GM15510 (cell line): ENCODE results near the gene LRRC23.

Experiments
- POLR2A ChIP-seq: IDR thresholded peaks from 3 replicates; pipeline ENCODE4 v1.6.1; 2011; ENCODE audit warnings: borderline replicate concordance; ENCODE audit not compliant: insufficient read length; ENCODE audit errors: extremely low read depth

LRRC23 gene

DNA sequence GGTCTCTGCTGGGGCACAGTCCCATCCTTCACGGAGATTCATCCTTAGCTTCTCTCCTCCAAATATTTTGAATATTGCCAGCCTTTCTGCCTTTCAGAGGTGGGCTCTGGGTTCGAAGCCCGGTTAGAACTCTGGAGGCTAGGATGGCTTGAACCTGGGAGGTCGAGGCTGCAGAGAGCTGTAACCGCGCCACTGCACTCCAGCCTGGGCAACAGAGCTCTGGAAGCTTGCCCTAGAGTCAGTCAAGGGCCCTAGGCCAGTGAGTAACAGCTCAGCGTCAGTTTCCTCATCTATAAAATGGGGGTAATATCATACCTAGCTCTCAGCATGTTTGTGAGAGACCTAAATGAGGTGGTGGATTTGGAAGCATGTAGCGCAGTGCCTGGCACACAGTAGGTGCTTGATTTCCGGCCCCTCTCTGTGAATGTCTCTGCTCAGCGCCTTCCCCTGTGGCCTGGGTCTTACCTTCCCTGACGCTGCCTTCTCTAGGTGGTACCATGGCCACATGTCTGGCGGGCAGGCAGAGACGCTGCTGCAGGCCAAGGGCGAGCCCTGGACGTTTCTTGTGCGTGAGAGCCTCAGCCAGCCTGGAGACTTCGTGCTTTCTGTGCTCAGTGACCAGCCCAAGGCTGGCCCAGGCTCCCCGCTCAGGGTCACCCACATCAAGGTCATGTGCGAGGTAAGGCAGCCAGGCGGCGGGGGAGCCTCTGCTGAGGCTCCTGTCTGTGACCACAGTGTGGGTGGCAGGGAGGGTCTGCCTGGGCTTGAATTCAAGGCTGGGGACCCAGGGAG lies 49.9 kb downstream of the LRRC23 start:
- no peak for TF ChIP-seq POLR2A

DNA sequence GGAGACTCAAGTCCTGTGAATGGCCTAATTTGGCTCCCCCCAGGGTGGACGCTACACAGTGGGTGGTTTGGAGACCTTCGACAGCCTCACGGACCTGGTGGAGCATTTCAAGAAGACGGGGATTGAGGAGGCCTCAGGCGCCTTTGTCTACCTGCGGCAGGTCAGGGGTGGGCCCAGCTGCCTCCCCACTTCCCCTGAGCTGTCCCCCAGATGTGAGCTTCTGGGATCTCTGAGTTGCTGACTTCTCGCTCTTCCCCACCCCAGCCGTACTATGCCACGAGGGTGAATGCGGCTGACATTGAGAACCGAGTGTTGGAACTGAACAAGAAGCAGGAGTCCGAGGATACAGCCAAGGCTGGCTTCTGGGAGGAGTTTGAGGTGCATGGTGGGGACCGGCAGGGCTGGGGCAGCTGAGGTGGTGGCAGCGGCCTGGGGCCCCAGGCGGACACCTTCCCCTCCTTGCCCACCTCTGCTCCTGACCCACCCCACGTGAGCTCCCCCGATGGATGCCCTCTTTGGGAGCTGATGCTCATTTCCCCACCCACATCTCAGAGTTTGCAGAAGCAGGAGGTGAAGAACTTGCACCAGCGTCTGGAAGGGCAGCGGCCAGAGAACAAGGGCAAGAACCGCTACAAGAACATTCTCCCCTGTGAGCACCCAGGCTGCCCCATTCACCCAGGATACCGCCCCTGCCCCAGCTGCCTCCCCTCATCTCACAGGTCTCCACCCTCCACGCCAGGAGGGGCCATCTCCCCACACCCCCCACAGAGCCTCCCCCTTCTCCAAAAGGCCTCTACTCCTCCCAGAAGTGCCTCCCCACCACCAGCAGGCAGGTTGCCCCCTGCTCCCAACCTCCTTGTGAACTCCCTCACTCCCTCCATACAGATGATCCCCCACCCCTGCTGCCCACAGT lies 50.7 kb downstream of the LRRC23 start:
- TF ChIP-seq POLR2A = no peak

DNA sequence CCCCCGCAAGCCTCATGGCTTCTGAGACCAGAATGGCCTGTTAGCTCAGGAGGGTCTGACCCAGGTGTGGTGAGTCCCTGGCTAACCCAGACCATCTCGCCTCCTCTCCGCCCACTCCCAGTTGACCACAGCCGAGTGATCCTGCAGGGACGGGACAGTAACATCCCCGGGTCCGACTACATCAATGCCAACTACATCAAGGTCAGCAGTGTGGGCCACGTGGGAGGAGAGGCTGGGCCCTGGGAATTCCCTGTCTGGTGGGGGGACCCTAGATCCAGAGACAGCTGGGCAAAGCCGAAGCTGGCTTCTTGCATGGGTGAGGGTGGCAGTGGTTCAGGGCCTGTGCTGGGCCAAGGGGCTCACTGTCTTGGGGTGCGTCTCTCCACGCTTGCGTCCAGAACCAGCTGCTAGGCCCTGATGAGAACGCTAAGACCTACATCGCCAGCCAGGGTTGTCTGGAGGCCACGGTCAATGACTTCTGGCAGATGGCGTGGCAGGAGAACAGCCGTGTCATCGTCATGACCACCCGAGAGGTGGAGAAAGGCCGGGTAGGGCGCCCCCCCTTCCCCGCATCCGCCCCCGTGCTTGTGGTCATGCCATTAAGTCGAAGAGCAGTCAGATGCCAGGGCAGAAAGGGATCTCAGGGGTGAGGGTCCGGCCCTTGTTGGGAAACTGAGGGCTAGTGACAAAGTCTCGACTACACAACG lies 51.6 kb downstream of the LRRC23 start:
- TF ChIP-seq POLR2A = peak; percentile 44

DNA sequence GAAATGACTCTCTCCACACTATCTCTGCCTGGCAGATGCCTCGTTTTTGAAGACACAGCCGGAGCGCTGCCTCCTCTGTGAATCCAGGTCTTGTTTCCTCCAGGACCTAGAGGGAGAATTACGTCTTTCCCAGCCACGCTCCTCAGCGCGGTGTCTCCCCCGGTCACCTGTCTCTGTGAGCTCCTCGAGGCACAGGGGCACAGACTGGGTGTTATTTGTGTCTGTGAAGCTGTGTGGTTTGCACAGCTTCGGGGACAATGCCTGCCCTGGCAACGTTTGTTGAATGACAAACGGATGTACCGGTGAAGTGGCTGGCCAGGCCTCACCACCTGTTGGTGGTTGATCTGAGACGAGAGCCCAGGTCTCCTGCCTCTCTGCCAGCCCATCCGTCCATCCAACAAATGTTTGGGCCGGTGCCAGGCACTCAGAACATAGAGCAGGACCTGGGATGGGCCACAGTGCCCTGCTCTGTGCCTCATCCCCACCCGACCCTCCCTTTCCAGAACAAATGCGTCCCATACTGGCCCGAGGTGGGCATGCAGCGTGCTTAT lies 52.6 kb downstream of the LRRC23 start:
- peak; percentile 5 for TF ChIP-seq POLR2A

DNA sequence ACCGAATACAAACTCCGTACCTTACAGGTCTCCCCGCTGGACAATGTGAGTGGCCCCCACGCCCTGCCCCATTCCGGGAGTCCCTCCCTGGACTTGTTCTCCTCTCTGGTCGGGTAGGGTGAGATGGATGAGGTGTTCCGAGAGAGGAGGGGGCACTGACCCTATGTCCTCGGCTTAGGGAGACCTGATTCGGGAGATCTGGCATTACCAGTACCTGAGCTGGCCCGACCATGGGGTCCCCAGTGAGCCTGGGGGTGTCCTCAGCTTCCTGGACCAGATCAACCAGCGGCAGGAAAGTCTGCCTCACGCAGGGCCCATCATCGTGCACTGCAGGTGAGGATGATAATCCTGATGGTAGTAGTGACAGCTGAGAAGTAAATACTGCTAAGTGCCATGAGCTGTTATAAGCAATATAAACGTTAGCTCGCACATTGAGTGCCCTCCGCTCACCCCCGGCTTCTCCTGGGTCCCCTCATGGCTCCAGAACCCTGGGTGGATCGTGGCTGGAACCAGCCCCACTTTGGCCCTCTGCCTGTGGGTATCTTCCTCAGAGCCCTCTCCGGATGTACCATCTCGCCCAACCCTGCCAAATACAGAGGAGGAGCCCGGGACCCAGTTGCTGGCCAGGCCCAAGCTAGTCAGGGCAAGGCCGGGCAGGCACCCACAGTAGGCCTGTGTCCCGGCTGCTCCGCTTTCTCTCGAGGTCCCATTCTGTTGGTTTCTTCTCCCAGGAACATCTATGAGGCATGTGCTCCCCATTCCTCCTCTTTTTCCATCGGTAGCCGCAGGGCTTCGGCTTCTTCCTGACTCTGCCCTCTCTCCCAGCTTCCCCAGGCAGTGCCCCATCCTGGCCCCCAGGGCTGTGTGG lies 53.4 kb downstream of the LRRC23 start:
- TF ChIP-seq POLR2A = peak; percentile 39

DNA sequence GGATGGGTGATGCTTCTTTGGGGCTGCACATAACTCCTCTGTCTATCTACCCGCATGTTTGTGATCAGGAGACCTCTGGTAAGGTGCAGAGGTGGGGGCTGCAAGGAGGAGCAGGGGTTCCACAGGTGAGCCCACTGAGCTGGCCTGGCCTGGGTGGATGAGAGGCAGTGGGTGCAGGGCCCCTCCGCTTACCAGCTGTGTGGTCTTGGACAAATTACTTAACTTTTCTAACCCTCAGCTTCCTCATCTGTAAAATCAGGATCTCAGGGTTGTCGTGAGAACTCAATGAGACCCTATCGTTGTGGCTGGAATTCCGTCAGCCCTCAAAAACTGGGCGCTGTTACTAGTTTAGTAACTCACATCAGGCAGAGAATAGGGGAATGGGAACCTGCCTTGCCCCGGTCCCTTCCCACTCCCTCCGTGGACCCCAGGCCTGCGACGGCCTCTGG lies 54.0 kb downstream of the LRRC23 start:
- no peak for TF ChIP-seq POLR2A

DNA sequence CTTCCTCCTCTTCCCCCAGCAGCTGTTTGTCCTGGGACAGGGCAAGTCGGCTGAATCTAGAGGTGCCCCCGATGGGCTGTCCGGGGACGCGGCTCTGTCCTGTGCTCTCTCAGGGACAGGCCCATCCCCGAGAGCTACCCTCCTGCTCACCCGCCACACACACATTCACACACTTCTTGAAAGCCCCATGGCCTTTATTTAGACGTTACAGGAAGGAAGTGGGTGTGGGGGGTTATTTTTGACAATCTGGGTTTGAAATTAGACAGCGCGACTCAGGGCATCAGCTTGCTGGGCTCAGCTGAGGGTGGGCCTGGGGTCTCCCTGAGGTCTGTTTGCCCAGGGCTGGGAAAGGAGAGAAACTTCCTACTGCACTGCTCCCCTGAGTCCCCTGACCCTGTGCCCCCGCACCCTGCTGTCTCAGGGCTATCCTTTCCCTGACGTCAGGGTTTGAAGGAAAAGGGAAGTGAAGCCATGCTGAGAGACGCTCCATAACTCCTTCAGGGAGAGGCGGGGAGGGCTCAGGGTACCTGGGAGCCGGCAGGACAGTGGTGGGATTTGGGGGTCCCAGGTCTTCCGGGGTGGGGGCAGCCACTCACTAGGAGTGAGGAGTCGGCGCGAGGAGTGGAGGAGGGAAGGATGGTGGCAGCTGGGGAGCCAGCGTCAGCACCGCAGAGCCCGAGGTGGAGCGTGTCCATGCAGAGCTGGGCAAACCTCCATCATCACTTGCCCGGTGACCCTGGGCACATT lies 54.6 kb downstream of the LRRC23 start:
- TF ChIP-seq POLR2A = peak; percentile 67

DNA sequence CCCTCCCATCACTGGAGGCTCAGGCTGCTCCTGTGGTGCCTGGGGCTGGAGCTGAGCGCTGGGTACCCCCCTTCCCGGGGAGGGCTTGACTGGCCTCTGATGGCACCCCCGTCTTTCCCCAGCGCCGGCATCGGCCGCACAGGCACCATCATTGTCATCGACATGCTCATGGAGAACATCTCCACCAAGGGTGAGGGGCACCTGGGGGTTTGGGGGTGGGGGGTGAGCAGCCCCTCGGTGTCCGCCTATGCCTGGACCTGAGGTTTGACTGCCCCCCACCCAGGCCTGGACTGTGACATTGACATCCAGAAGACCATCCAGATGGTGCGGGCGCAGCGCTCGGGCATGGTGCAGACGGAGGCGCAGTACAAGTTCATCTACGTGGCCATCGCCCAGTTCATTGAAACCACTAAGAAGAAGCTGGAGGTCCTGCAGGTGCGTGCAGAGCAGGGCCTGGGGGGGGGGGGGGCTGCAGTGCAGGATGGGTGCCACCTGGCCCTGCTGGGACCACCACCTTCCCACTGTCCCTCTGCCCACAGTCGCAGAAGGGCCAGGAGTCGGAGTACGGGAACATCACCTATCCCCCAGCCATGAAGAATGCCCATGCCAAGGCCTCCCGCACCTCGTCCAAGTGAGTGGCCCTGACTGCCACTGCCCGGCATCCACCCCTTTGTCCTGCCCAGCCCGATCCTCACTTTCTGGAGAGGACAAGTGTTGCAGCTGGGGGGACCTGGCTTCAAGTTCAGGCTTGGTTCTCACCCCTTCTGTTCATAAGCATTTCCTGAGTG lies 55.4 kb downstream of the LRRC23 start:
- TF ChIP-seq POLR2A = no peak

DNA sequence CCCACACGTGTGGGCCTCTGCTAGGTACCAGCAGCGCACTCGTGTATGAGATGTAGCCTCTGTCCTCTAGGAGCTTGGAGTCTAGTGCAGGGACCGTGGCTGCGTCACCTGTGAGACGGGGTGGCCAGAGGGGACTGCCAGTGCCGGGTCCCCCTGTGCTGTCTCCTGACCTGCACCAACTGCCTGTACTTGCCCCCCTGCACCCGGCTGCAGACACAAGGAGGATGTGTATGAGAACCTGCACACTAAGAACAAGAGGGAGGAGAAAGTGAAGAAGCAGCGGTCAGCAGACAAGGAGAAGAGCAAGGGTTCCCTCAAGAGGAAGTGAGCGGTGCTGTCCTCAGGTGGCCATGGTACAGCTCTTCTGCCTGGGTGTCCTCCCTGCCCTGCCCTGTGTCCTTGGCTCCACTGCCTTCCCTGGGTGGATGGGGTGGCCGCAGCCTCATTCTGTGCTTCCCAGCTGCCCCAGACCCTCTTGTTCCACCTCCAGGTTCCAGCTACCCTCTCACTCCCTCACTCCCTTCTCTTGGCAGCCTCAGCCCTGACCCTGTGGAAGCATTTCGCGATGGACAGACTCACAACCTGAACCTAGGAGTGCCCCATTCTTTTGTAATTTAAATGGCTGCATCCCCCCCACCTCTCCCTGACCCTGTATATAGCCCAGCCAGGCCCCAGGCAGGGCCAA lies 56.1 kb downstream of the LRRC23 start:
- TF ChIP-seq POLR2A = peak; percentile 42

DNA sequence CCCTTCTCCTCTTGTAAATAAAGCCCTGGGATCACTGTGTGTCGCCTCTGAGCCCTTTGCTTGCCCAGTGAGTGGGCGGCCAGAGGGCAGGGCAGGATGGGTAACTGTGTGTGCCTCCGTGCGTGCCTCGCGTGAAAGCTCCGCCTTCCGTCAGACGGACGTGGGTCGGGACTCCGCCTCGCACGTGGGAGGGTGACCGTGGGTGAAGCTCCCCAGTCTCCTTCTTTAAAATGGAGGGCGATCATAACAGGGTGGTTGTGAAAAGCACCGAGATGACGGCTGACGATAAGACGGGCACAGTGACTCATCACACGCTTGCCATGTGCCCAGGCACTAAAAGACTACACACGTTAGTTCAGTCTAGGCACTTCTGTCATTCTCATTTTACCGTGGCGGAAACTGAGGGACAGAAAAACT lies 56.7 kb downstream of the LRRC23 start:
- no peak for TF ChIP-seq POLR2A

DNA sequence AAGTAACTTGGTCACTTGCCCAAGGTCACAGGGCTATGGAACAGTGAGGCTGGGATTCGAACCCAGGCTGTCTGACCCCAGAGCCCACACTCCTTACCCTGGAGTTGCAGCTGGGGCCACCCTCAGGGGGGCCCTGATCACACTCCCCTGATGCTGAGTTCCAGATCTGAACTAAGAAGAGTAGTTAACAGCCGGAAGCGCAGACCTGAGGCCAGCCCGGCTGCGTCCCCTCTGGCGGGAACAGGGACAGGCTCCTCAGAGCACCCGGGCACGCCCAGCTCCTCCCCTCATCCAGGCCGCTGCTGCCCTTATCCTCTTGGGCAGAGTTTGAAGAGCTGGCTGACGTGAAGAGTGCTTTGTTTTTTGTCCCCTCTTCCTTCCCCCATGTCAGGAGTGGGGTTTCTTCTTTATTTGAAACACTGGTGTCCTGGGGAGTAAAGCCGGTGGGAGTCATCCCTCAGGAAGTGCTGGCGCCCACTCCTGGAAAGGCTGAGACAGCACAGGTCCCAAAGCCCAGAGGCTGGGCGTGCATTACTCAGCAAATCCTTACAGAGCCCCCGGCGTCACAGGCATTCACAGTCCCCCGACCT lies 57.2 kb downstream of the LRRC23 start:
- peak; percentile 42 for TF ChIP-seq POLR2A
